ENCODE measurements around the gene TMEM106C. TPM values are rescaled to one million over a fixed set of nuclear protein-coding genes. Genes with fewer than 3 reads are reported as not detected.

Gene TMEM106C
- polyA plus RNA-seq, 1 donor from 2014 or later: 290 TPM

DNA sequence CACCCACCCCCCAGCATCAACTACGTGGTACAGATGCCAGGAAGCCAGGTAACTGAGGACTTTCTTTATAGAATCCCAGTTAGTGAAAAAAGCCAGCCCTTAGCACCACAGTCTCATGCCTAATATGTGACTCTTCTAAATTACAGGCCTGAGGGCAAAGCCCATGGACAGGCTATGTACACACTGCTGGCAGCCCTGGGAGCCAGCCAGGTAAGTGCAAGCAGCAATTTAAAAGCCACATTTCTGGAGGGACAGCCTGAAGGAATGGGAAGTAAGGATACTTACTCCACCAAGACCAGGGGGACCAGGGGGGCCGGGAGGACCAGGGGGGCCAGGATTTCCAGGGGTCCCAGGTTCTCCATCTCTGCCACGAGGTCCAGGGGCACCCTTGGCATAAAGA lies 33.9 kb downstream of the TMEM106C start:
- H3K27me3 ChIP-seq (ENCODE audit: insufficient read depth, low read depth, low read length): peaks cover 18% of the 10 kb centered on the region
- H3K36me3 ChIP-seq (ENCODE audit: insufficient read depth, low read length): no peaks in the 10 kb centered on the region
- H3K4me2 ChIP-seq (ENCODE audit: low read length): no peak overlapping the region
- H3K27ac ChIP-seq (ENCODE audit: low read length): no peak overlapping the region
- peaks cover 14% of the 10 kb centered on the region for H3K79me2 ChIP-seq (replicated peaks; ENCODE audit: insufficient read depth, low read length)
- H3K9ac ChIP-seq (ENCODE audit: low read length): no peak overlapping the region
- H3K9me2 ChIP-seq (ENCODE audit: insufficient read depth, low read length): no peaks in the 10 kb centered on the region
- no peaks in the 10 kb centered on the region for H4K20me1 ChIP-seq (ENCODE audit: insufficient read depth)
- H3K9me3 ChIP-seq (ENCODE audit: low read length): no peaks in the 10 kb centered on the region
- no peak overlapping the region for H2AFZ ChIP-seq (ENCODE audit: low read depth, low read length)
- no peak for TF ChIP-seq POLR2AphosphoS5 (IDR thresholded peaks at IDR 0.05)
- TF ChIP-seq, protein P1, sequence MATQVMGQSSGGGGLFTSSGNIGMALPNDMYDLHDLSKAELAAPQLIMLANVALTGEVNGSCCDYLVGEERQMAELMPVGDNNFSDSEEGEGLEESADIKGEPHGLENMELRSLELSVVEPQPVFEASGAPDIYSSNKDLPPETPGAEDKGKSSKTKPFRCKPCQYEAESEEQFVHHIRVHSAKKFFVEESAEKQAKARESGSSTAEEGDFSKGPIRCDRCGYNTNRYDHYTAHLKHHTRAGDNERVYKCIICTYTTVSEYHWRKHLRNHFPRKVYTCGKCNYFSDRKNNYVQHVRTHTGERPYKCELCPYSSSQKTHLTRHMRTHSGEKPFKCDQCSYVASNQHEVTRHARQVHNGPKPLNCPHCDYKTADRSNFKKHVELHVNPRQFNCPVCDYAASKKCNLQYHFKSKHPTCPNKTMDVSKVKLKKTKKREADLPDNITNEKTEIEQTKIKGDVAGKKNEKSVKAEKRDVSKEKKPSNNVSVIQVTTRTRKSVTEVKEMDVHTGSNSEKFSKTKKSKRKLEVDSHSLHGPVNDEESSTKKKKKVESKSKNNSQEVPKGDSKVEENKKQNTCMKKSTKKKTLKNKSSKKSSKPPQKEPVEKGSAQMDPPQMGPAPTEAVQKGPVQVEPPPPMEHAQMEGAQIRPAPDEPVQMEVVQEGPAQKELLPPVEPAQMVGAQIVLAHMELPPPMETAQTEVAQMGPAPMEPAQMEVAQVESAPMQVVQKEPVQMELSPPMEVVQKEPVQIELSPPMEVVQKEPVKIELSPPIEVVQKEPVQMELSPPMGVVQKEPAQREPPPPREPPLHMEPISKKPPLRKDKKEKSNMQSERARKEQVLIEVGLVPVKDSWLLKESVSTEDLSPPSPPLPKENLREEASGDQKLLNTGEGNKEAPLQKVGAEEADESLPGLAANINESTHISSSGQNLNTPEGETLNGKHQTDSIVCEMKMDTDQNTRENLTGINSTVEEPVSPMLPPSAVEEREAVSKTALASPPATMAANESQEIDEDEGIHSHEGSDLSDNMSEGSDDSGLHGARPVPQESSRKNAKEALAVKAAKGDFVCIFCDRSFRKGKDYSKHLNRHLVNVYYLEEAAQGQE (IDR thresholded peaks at IDR 0.05; ENCODE audit: borderline replicate concordance): no peak
- no peak for TF ChIP-seq MXI1 (conservative IDR thresholded peaks at IDR 0.05; ENCODE audit: poor library complexity, severe bottlenecking)
- peaks cover 3% of the 10 kb centered on the region for H3F3A ChIP-seq (ENCODE audit: insufficient read depth, low read length, poor library complexity, severe bottlenecking)
- no peak overlapping the region for H3K4me3 ChIP-seq (ENCODE audit: low read length)

DNA sequence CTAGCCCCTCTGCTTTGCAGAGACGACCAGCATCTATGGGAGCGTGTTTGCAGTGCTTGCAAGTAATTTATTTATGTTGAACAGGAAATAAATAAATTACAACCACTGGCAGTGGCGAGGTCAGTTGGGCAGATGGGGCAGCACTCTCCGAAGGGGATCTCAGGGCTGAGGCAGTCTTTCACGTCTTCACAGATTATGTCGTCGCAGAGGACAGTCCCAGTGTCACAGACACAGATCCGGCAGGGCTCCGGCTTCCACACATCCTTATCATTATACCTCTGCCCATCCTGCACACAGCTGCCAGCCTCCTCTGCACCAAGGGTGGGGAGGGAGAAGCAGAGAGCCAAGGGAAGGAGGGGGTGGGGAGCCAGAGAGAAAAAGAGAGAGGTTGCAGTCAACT lies 36.4 kb downstream of the TMEM106C start:
- Histone ChIP-seq H3K27me3 (ENCODE audit: insufficient read depth, low read depth, low read length) (peaks cover 43% of the 10 kb centered on the region), H3F3A (ENCODE audit: insufficient read depth, low read length, poor library complexity, severe bottlenecking) (peaks cover 6% of the 10 kb centered on the region), H3K4me3 (ENCODE audit: low read length) (no peak overlapping the region), H2AFZ (ENCODE audit: low read depth, low read length) (no peak overlapping the region), H4K20me1 (ENCODE audit: insufficient read depth) (no peaks in the 10 kb centered on the region), H3K27ac (ENCODE audit: low read length) (no peak overlapping the region), H3K9ac (ENCODE audit: low read length) (no peak overlapping the region), H3K79me2 (replicated peaks; ENCODE audit: insufficient read depth, low read length) (peaks cover 14% of the 10 kb centered on the region), H3K4me2 (ENCODE audit: low read length) (no peak overlapping the region), H3K9me2 (ENCODE audit: insufficient read depth, low read length) (no peaks in the 10 kb centered on the region), H3K36me3 (ENCODE audit: insufficient read depth, low read length) (no peaks in the 10 kb centered on the region), H3K9me3 (ENCODE audit: low read length) (no peaks in the 10 kb centered on the region)
- TF ChIP-seq, protein P1 (IDR thresholded peaks at IDR 0.05; ENCODE audit: borderline replicate concordance): no peak
- no peak for TF ChIP-seq POLR2AphosphoS5 (IDR thresholded peaks at IDR 0.05)

DNA sequence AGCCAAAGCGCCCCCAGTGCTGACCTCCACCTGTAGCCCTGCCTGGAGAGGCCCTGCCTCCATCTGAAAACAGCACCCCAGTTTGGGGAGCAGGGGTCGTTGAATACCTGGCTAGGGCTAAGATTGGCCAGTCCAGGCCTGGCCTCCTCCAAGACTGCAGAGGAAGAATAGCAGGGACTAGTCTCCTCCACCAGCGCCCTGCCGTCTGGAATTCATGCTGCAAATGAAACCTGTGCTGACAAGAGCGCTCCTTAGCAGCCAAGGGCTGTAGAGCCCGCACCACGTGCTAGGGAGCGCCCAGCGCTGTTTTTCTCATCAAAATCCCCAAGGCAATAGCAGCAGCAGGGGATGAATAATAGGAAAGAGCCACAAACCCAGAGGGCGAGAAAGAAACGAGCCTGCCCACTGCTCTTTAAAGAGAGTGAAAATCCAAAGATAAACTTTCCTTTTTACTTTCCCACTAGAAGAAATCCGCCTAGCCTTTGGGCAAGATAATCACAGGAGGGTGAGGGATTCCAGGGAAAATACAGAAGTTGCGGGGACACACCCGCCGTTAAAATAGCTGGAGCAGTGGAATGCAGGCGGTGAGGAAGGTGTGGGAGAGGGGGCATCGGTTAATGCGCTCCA lies 37.6 kb downstream of the TMEM106C start:
- H3K27ac ChIP-seq (ENCODE audit: low read length): no peak overlapping the region
- peak overlapping the region; percentile 69 for H2AFZ ChIP-seq (ENCODE audit: low read depth, low read length)
- H3K36me3 ChIP-seq (ENCODE audit: insufficient read depth, low read length): no peaks in the 10 kb centered on the region
- H3F3A ChIP-seq (ENCODE audit: insufficient read depth, low read length, poor library complexity, severe bottlenecking): peaks cover 6% of the 10 kb centered on the region
- TF ChIP-seq SMC3 (conservative IDR thresholded peaks at IDR 0.05; ENCODE audit: poor library complexity): no peak
- TF ChIP-seq TAF1 (IDR thresholded peaks at IDR 0.05; ENCODE audit: low read depth): no peak
- TF ChIP-seq RAD21 (conservative IDR thresholded peaks at IDR 0.05): no peak
- TF ChIP-seq POLR2AphosphoS5 (IDR thresholded peaks at IDR 0.05): no peak
- TF ChIP-seq, protein P1 (IDR thresholded peaks at IDR 0.05; ENCODE audit: borderline replicate concordance): no peak
- TF ChIP-seq, protein P2, sequence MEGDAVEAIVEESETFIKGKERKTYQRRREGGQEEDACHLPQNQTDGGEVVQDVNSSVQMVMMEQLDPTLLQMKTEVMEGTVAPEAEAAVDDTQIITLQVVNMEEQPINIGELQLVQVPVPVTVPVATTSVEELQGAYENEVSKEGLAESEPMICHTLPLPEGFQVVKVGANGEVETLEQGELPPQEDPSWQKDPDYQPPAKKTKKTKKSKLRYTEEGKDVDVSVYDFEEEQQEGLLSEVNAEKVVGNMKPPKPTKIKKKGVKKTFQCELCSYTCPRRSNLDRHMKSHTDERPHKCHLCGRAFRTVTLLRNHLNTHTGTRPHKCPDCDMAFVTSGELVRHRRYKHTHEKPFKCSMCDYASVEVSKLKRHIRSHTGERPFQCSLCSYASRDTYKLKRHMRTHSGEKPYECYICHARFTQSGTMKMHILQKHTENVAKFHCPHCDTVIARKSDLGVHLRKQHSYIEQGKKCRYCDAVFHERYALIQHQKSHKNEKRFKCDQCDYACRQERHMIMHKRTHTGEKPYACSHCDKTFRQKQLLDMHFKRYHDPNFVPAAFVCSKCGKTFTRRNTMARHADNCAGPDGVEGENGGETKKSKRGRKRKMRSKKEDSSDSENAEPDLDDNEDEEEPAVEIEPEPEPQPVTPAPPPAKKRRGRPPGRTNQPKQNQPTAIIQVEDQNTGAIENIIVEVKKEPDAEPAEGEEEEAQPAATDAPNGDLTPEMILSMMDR (IDR thresholded peaks at IDR 0.05; ENCODE audit: poor library complexity, severe bottlenecking): no peak
- no peak for TF ChIP-seq EP300 (conservative IDR thresholded peaks at IDR 0.05; ENCODE audit: poor library complexity, severe bottlenecking)
- no peak for TF ChIP-seq MXI1 (conservative IDR thresholded peaks at IDR 0.05; ENCODE audit: poor library complexity, severe bottlenecking)
- no peak for TF ChIP-seq EZH2 (IDR thresholded peaks at IDR 0.05; ENCODE audit: borderline replicate concordance, insufficient read depth, low read length, poor library complexity, severe bottlenecking)
- peak overlapping the region; percentile 52 for H3K9ac ChIP-seq (ENCODE audit: low read length)
- H3K9me2 ChIP-seq (ENCODE audit: insufficient read depth, low read length): no peaks in the 10 kb centered on the region
- H4K20me1 ChIP-seq (ENCODE audit: insufficient read depth): no peaks in the 10 kb centered on the region
- H3K27me3 ChIP-seq (ENCODE audit: insufficient read depth, low read depth, low read length): peaks cover 52% of the 10 kb centered on the region
- peak overlapping the region; percentile 76 for H3K4me3 ChIP-seq (ENCODE audit: low read length)
- H3K4me2 ChIP-seq (ENCODE audit: low read length): peak overlapping the region; percentile 69
- peaks cover 14% of the 10 kb centered on the region for H3K79me2 ChIP-seq (replicated peaks; ENCODE audit: insufficient read depth, low read length)
- H3K9me3 ChIP-seq (ENCODE audit: low read length): no peaks in the 10 kb centered on the region
